Esophagus muscularis mucosa (tissue), 4 donors: Measurements from ENCODE around the gene ADAM10. TPM values are rescaled to one million over a fixed set of nuclear protein-coding genes. Genes with fewer than 3 reads are reported as not detected.
"Not testable (repeated sequence)": the region's sequence is repeated elsewhere in the genome, so short reads cannot be mapped to it uniquely, and the experiment has no call there.

Experiments used
- DNase-seq: peaks from one replicate; pipeline ENCODE4 v3.0.0-alpha.2; 2017; ENCODE audit errors: extremely low spot score
- H3K27ac ChIP-seq, 4 donors: fragments of 200-600 bp; sonication (generic); replicated peaks in 1 of 4; 1 replicate in 3 of 4; 2 replicates in 1 of 4; pipeline ENCODE4 v1.5.1; 2016 to 2019; ENCODE audit warnings: mild to moderate bottlenecking in 1 of 4
- H3K27me3 ChIP-seq, 4 donors: fragments of 200-600 bp; sonication (generic); one replicate each; pipeline versions ENCODE4 v1.5.1 to v1.6.0; 2016 to 2019
- H3K36me3 ChIP-seq, 4 donors: fragments of 200-600 bp; sonication (generic); one replicate each; pipeline ENCODE4 v1.5.1; 2016 to 2019
- H3K4me1 ChIP-seq, 4 donors: fragments of 200-600 bp; sonication (generic); one replicate each; pipeline ENCODE4 v1.5.1; 2016 to 2019
- H3K4me3 ChIP-seq, 4 donors: fragments of 200-600 bp; sonication (generic); 1 replicate in 2 of 4; 2 replicates in 2 of 4; pipeline ENCODE4 v1.5.1; 2016 to 2019; ENCODE audit warnings: mild to moderate bottlenecking in 4 of 4, moderate library complexity in 1 of 4
- H3K9me3 ChIP-seq, 4 donors: fragments of 200-600 bp; sonication (generic); 1 replicate in 3 of 4; 2 replicates in 1 of 4; pipeline ENCODE4 v1.5.1; 2016 to 2019
- EP300 ChIP-seq: sonication (generic); formaldehyde crosslinking; IDR thresholded peaks from one replicate; pipeline ENCODE4 v1.6.1; 2017; ENCODE audit warnings: antibody characterized with exemption
- POLR2A ChIP-seq: fragments of 450-650 bp; IDR thresholded peaks from one replicate; pipeline ENCODE4 v1.6.1; 2017; ENCODE audit warnings: antibody characterized with exemption, moderate library complexity, mild to moderate bottlenecking, low read depth
- POLR2AphosphoS5 ChIP-seq, 2 donors: sonication (generic); formaldehyde crosslinking; IDR thresholded peaks; one replicate each; pipeline ENCODE4 v1.6.1; 2017; ENCODE audit warnings: antibody characterized with exemption in 2 of 2
- WGBS: methylation state at CpG from one replicate; pipeline ENCODE4 v1.1.5; 2018; 5-methylcytosine and 5-hydroxymethylcytosine counted together
- intact Hi-C: fragments of 100-400 bp; cut with DNase I; formaldehyde crosslinking; loops from one replicate; pipeline ENCODE4 v1.15.1; 2023
- total RNA-seq, 4 donors: library from RNA; depleted of rRNA; stranded (reverse); fragments of >200 nt; gene quantifications; one replicate each; pipeline versions ENCODE4 v1.1.0 to v1.2.1, GENCODE V29; 2016
- TF ChIP-seq, protein P1 (sequence below), 3 experiments: fragments of 200-600 bp in 2 of 3; fragments of 450-650 bp in 1 of 3; sonication (generic) in 2 of 3; IDR thresholded peaks; one replicate each; pipeline ENCODE4 v1.5.1; 2017 to 2019; ENCODE audit warnings: antibody characterized with exemption in 3 of 3, mild to moderate bottlenecking in 2 of 3, moderate library complexity in 1 of 3

ADAM10 gene
- total RNA-seq, 4 donors from 2014 or later, result 43.8 to 58.8 (median 48.5) TPM

GRCh38 chr15:58622877-58623276 lies 126.6 kb downstream of the ADAM10 start:
- Histone ChIP-seq H3K27ac (no peak overlapping the region), H3K4me3 (no peak overlapping the region), H3K36me3 (peaks cover 0 to 36% (median 17%) of the 10 kb centered on the region in 4 donors), H3K27me3 (no peaks in the 10 kb centered on the region), H3K9me3 (no peaks in the 10 kb centered on the region), H3K4me1 (peaks cover 1 to 10% (median 6%) of the 10 kb centered on the region in 4 donors)
- WGBS, result 91% methylated on average over 3 of the region's 3 CpGs
- no peak for DNase-seq
- TF ChIP-seq, protein P1, sequence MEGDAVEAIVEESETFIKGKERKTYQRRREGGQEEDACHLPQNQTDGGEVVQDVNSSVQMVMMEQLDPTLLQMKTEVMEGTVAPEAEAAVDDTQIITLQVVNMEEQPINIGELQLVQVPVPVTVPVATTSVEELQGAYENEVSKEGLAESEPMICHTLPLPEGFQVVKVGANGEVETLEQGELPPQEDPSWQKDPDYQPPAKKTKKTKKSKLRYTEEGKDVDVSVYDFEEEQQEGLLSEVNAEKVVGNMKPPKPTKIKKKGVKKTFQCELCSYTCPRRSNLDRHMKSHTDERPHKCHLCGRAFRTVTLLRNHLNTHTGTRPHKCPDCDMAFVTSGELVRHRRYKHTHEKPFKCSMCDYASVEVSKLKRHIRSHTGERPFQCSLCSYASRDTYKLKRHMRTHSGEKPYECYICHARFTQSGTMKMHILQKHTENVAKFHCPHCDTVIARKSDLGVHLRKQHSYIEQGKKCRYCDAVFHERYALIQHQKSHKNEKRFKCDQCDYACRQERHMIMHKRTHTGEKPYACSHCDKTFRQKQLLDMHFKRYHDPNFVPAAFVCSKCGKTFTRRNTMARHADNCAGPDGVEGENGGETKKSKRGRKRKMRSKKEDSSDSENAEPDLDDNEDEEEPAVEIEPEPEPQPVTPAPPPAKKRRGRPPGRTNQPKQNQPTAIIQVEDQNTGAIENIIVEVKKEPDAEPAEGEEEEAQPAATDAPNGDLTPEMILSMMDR (IDR thresholded peaks at IDR 0.05), result no peak
- TF ChIP-seq POLR2A (no peak), POLR2AphosphoS5 (IDR thresholded peaks at IDR 0.05) (no peak), EP300 (no peak)
- intact Hi-C loops, result no loop called here

DNA sequence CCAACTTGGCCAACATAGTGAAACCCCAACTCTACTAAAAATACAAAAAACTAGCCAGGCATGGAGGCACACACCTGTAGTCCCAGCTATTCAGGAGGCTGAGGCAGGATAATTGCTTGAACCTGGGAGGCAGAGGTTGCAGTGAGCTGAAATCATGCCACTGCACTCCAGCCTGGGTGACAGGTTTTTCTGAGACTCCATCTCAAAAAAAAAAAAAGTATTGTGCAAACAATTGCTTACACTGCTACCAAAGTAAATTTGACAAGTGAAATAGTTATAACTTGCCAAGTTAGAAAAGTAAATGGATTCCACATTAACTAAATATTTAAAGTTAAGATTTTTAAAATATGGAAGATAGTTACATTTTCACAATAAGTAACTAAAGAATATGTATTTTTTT lies 129.2 kb downstream of the ADAM10 start:
- H3K9me3 ChIP-seq, intact Hi-C loops, DNase-seq, H3K4me3 ChIP-seq, H3K27ac ChIP-seq, H3K4me1 ChIP-seq, H3K27me3 ChIP-seq: not testable (repeated sequence)
- H3K36me3 ChIP-seq, result peaks cover 0 to 27% (median 14%) of the 10 kb centered on the region in 4 donors

GRCh38 chr15:58616171-58616570 lies 133.3 kb downstream of the ADAM10 start:
- no peak overlapping the region for H3K27ac ChIP-seq
- DNase-seq, result no peak
- intact Hi-C loops, result no loop called here
- no peak overlapping the region for H3K4me3 ChIP-seq
- peaks cover 0 to 18% (median 9%) of the 10 kb centered on the region in 4 donors for H3K9me3 ChIP-seq
- TF ChIP-seq, protein P1 (IDR thresholded peaks at IDR 0.05), result no peak
- TF ChIP-seq EP300 (no peak), POLR2AphosphoS5 (IDR thresholded peaks at IDR 0.05) (no peak), POLR2A (no peak)
- H3K27me3 ChIP-seq, result no peaks in the 10 kb centered on the region
- peaks cover 0 to 46% (median 30%) of the 10 kb centered on the region in 4 donors for H3K36me3 ChIP-seq
- no peaks in the 10 kb centered on the region for H3K4me1 ChIP-seq
- WGBS, result 97% methylated on average over 1 of the region's 1 CpG

DNA sequence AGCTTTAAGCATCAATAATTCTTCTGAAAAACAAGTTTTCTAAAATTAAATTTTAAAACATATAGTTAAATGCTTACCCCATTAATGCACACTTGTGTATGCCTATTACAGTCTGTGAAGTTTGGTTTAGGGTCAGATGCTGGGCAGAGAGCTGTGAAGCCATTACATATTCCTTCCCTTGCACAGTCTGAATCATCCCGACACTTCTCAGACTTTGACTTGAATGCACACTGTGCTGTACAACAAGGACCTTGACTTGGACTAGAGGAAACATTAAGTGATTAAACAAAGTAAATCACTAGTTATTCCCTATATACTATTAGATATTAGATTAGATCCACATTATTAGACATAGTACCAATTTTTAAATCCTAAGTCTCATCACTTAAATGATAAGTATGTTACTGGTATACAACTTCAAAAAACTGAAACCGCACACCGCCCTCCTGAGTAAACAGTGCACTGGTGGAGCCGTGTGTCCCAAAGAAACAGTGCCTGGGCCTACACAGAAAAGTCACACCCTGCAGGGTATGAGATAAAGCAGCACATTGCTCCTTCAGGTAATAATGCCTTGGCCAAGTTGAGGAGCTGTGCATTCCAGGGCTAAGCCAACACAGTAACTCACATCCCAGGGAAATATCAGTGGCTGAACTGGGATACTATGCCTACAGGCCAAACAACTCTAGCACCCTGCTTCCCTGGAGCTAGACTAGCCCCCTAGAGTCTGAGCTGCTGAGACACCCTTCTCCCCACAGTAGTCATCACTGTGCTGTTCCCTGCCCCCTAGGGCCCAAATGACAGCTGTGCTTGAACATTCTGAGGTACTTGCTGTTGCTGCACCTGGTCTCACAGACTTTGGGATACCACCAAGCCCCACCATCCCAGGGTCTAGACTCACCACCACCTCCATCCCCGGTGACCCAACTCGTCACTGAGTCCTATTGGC lies 137.5 kb downstream of the ADAM10 start:
- WGBS, result 94% methylated on average over 6 of the region's 6 CpGs
- H3K36me3 ChIP-seq, result peaks cover 0 to 49% (median 32%) of the 10 kb centered on the region in 4 donors

DNA sequence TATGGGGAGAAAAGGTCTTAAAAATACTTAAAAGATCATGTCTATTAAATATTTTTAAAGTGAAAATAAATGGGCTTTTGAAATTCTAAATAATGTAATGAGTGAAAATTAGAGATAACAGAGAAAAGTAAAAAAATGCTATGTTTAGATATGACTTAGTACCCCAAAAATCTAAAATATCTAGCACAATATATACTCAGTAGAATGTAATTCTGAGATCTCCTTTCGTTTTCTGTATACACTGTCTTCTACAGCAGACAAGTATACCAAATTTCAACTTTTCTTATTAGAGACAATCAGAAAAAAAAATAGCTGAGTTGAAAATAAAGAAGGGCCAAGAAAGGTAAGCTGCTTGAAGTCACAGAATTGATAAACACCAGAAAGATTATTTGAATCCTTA lies 140.8 kb downstream of the ADAM10 start:
- H3K36me3 ChIP-seq, result peaks cover 0 to 43% (median 28%) of the 10 kb centered on the region in 4 donors
- no peak for DNase-seq
- no peaks in the 10 kb centered on the region for H3K27me3 ChIP-seq
- H3K9me3 ChIP-seq, result peaks cover 0 to 4% (median under 1%) of the 10 kb centered on the region in 4 donors
- no peak overlapping the region for H3K27ac ChIP-seq
- no peak for TF ChIP-seq EP300
- no peak for TF ChIP-seq POLR2AphosphoS5 (IDR thresholded peaks at IDR 0.05)
- TF ChIP-seq, protein P1 (IDR thresholded peaks at IDR 0.05), result no peak
- TF ChIP-seq POLR2A, result no peak
- intact Hi-C loops, result no loop called here
- no peak overlapping the region for H3K4me3 ChIP-seq
- 85% methylated on average over 1 of the region's 1 CpG for WGBS
- H3K4me1 ChIP-seq, result no peaks in the 10 kb centered on the region

More for the DNA sequence above, 137.5 kb downstream of the ADAM10 start:
- Histone ChIP-seq H3K27me3 (no peaks in the 10 kb centered on the region), H3K9me3 (peaks cover 0 to 18% (median 9%) of the 10 kb centered on the region in 4 donors), H3K4me1 (no peaks in the 10 kb centered on the region), H3K4me3 (no peak overlapping the region), H3K27ac (no peak overlapping the region)
- TF ChIP-seq POLR2A, result no peak
- TF ChIP-seq EP300, result no peak
- TF ChIP-seq, protein P1 (IDR thresholded peaks at IDR 0.05), result no peak
- TF ChIP-seq POLR2AphosphoS5 (IDR thresholded peaks at IDR 0.05), result no peak
- DNase-seq, result no peak
- intact Hi-C loops, result no loop called here
